Calu3 (cell line): ENCODE data around the gene CLDN5. TPM values are rescaled to one million over a fixed set of nuclear protein-coding genes. Genes with fewer than 3 reads are reported as not detected.

ENCODE experiments used
- BruUV-seq: library from RNA; stranded (reverse); fragments of 400-500 nt; replicated peaks from 2 replicates; lab custom pipeline; 2021; lab: Mats Ljungman, UMichigan
- CTCF ChIA-PET: fragments of 300-600 bp; sonication (Branson Sonifier 250); formaldehyde crosslinking; loops from one replicate; lab custom pipeline; 2022; ENCODE audit warnings: antibody characterized with exemption; lab: Charles Lee
- DNase-seq: peaks from one replicate; pipeline ENCODE4 v3.0.0; 2022
- H3K27ac Mint-ChIP-seq: one replicate; pipeline ENCODE4 v1.8.0; 2022; ENCODE audit warnings: mixed read lengths; ENCODE audit not compliant: unreplicated experiment
- H3K27me3 Mint-ChIP-seq: one replicate; pipeline ENCODE4 v1.8.0; 2022; ENCODE audit warnings: mixed read lengths; ENCODE audit not compliant: unreplicated experiment
- H3K36me3 Mint-ChIP-seq: one replicate; pipeline ENCODE4 v1.8.0; 2022; ENCODE audit warnings: mild to moderate bottlenecking, moderate library complexity, mixed read lengths; ENCODE audit not compliant: insufficient read depth, unreplicated experiment
- H3K4me1 Mint-ChIP-seq: one replicate; pipeline ENCODE4 v1.8.0; 2022; ENCODE audit warnings: mild to moderate bottlenecking, low read depth, mixed read lengths; ENCODE audit not compliant: unreplicated experiment
- H3K4me3 Mint-ChIP-seq: one replicate; pipeline ENCODE4 v1.8.0; 2022; ENCODE audit warnings: mild to moderate bottlenecking, low read depth, moderate library complexity, mixed read lengths; ENCODE audit not compliant: unreplicated experiment
- H3K9me3 Mint-ChIP-seq: one replicate; pipeline ENCODE4 v1.8.0; 2022; ENCODE audit warnings: low read depth, mixed read lengths; ENCODE audit not compliant: unreplicated experiment
- CTCF ChIP-seq: fragments of 200-600 bp; IDR thresholded peaks from one replicate; pipeline ENCODE4 v1.8.0; 2022; ENCODE audit warnings: antibody characterized with exemption; ENCODE audit not compliant: unreplicated experiment
- intact Hi-C: fragments of 100-400 bp; cut with micrococcal nuclease; formaldehyde crosslinking; loops from one replicate; pipeline ENCODE4 v1.10.0; 2022; ENCODE audit not compliant: unreplicated experiment
- total RNA-seq: library from RNA; stranded (reverse); gene quantifications from 2 replicates; pipeline ENCODE4 v1.2.3, GENCODE V29; 2022

Gene CLDN5
- total RNA-seq, 1 experiment from 2014 or later, result not detected

- Mint-ChIP-seq H3K36me3 (peaks cover 10% of the 10 kb centered on the region), H3K4me3 (peak overlapping the region; percentile 17), H3K27me3 (peaks cover 44% of the 10 kb centered on the region), H3K9me3 (no peaks in the 10 kb centered on the region), H3K4me1 (no peaks in the 10 kb centered on the region), H3K27ac (no peak overlapping the region)
- TF ChIP-seq CTCF, result no peak
- intact Hi-C loops, result no loop called here
- CTCF ChIA-PET, result no interaction called here
- DNase-seq, result no peak
- BruUV-seq, result no TSS peak
Observed at GRCh38 chr22:19523240-19524169, 705 bp downstream of the CLDN5 start.

- H3K27ac Mint-ChIP-seq, result no peak overlapping the region
- no peaks in the 10 kb centered on the region for H3K4me1 Mint-ChIP-seq
- CTCF ChIA-PET, result no interaction called here
- DNase-seq, result no peak
- peaks cover 13% of the 10 kb centered on the region for H3K36me3 Mint-ChIP-seq
- intact Hi-C loops, result no loop called here
- no peak for TF ChIP-seq CTCF
- BruUV-seq, result TSS peak; percentile 13
- peaks cover 38% of the 10 kb centered on the region for H3K27me3 Mint-ChIP-seq
- H3K9me3 Mint-ChIP-seq, result no peaks in the 10 kb centered on the region
- H3K4me3 Mint-ChIP-seq, result no peak overlapping the region
Observed at GRCh38 chr22:19522881-19523239, 1.4 kb downstream of the CLDN5 start.

GRCh38 chr22:19522190-19522880, 1.9 kb downstream of the CLDN5 start:
- Mint-ChIP-seq H3K4me1 (no peaks in the 10 kb centered on the region), H3K27me3 (peaks cover 33% of the 10 kb centered on the region), H3K9me3 (no peaks in the 10 kb centered on the region), H3K4me3 (no peak overlapping the region), H3K36me3 (peaks cover 13% of the 10 kb centered on the region), H3K27ac (no peak overlapping the region)
- CTCF ChIA-PET, result no interaction called here
- no peak for TF ChIP-seq CTCF
- no TSS peak for BruUV-seq
- no peak for DNase-seq
- intact Hi-C loops, result no loop called here

- no TSS peak for BruUV-seq
- Mint-ChIP-seq H3K9me3 (no peaks in the 10 kb centered on the region), H3K4me3 (no peak overlapping the region), H3K4me1 (no peaks in the 10 kb centered on the region), H3K27ac (no peak overlapping the region), H3K36me3 (peaks cover 16% of the 10 kb centered on the region), H3K27me3 (peaks cover 17% of the 10 kb centered on the region)
- intact Hi-C loops, result no loop called here
- CTCF ChIA-PET, result no interaction called here
- no peak for DNase-seq
- TF ChIP-seq CTCF, result no peak
Observed at GRCh38 chr22:19520566-19521305, 3.5 kb downstream of the CLDN5 start.
